ENCODE data around the gene PAK1.
"Not testable (repeated sequence)": the region's sequence is repeated elsewhere in the genome, so short reads cannot be mapped to it uniquely, and the experiment has no call there.

The PAK1 gene

GRCh38 chr11:77400775-77401449 is 73.0 kb downstream of the PAK1 start:
- peak; percentile 47 for DNase-seq

DNA sequence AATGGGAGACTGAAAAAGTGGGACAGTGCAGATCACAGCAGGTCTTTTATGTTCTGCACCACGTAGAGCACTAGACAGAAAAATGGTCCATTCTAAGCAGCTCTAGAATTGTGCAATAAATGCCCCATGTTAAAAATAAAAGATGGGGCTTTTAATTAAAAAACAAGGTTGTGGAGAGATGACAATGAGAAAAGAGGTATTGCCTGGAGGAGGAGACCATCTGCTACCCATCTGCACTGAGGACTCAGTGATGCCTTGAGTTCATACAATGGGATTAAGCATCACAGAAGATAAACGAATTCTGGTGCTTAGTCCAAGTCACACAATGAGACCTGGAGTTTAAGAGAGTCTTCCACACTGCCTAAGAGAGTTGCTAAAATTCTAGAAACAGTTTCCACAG is 73.6 kb downstream of the PAK1 start:
- no peak for DNase-seq

GRCh38 chr11:77397631-77398030 is 76.3 kb downstream of the PAK1 start:
- DNase-seq: no peak

DNA sequence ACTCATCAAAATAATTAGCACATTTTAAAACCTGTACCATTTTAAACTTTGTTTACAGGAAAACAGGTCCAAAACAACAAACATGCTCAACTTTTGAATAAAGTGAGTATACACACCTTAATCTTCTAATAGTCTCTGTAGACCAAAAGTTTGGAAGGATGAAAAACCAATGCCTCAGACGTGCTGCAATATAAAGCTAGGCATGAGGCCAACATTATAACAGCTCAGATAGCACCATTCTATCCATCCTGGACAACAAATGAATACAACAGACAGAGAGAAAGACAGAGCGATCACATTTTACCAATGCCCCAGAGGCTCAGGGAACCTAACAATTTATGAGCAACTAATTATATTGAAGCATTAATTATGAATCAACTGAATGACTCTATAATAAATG is 77.0 kb downstream of the PAK1 start:
- DNase-seq: no peak

DNA sequence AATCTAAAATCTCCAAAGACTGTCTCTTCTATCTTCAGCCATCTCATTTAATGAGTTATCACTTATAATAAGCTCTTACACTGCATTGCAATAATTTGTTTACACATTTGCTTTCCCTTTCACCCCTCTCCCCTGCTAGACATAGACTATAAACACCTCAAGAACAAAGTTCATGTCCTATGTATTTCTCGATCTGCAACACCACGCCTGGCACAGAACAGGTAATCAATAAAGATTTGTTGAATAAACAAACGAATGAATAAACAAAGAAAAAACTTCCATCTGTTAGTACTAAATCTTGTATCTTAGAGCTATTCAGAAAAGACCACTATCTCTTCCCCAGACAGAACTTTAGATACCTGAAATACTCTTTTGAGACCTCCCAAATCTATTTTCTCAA is 77.6 kb downstream of the PAK1 start:
- DNase-seq: no peak

DNA sequence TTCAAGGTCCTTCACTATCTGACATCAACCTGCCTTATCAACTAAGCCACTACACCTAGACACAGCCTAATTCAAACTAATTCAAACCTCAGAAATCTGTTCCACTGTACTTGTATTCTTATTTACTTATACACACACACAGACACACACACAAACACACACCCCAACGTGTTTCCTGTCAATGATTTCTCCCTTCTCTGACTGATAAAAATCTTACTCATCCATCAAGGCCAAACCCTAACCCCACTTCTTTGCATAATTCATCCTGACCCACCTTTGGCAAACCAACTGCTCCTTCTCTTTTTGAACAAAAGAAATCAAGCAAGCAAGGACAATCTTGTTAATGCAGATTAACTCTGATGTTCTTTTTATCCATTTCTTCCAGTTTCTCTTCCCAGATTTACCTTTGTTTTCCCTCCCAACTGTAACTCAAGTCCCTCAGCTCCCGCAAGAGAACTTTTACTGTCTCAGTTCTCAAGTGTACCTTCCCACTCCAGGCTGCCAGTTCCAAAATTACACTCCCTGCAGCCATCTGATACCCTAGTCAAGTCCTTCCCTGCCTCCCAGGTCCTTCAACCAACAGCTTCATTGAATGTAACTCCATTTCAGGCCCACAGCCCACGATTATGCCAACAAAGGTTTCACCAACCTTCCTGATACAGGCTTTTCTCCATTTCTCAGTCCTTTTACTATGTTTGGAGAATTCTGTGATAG is 78.3 kb downstream of the PAK1 start:
- DNase-seq: peak; percentile 13

GRCh38 chr11:77392842-77393241 is 81.1 kb downstream of the PAK1 start:
- no peak for DNase-seq

GRCh38 chr11:77387701-77388100 is 86.2 kb downstream of the PAK1 start:
- no peak for DNase-seq

DNA sequence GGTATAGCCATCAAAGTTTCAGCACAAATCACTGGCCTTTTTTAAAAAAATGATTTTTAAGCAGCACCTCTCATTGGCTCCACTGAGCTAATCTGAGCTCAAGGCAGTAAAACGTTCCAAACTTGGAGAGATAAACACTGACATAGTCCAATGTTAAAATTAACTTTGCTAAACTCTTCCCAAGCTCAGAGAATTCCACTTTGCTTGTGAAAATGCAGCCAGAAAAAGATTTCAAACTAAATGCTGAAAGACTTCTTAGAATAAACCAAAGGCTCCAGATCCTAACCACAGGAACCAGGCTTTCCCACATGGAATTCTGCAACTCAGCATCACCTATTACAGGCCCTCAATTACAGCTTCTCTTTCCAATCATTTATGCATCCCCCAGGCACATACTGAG is 87.7 kb downstream of the PAK1 start:
- DNase-seq: no peak

GRCh38 chr11:77385255-77385771 is 88.6 kb downstream of the PAK1 start:
- not testable (repeated sequence) for DNase-seq

GRCh38 chr11:77384571-77384970 is 89.3 kb downstream of the PAK1 start:
- DNase-seq: no peak

- DNase-seq: not testable (repeated sequence)
Observed at GRCh38 chr11:77383349-77383748, 90.5 kb downstream of the PAK1 start.

GRCh38 chr11:77381729-77382665 is 91.9 kb downstream of the PAK1 start:
- no peak for DNase-seq

DNA sequence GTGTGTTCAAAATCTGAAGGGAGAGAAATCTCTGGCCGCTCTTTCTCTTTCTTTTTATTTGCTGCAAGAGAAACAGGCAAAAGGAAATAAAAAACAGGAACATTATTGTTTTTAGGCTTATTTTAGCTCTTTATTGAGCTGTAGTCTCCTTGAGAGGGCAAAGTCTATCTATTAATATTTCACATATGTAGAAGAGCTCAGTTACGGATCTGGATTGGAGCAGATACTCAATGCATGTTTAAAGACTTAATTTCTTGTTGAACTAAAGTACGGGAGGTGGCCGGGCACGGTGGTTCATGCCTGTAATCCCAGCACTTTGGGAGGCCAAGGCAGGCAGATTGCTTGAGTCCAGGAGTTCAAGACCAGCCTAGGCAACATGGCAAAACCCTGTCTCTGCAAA is 94.0 kb downstream of the PAK1 start:
- no peak for DNase-seq

GRCh38 chr11:77379253-77379652 is 94.6 kb downstream of the PAK1 start:
- DNase-seq: no peak

- no peak for DNase-seq
Observed at GRCh38 chr11:77377734-77378133, 96.2 kb downstream of the PAK1 start.

DNA sequence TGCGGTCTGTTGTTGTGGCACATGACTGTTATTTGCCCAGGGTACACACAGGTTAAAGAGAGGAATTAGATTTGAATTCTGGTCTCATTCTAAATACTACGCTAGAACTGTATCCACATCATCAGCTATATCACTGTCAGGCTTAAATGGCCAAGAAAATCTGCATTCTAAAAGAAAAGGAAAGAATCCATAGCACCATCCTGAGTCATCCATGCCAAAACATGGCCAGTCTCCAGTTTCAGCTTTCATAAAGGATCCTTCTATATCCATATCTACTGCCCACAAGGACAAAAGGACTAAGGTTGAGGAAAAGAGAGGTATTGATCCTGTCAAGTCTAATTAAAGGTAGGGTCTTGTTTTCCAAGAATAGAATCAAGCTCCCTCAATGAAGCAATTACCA is 98.8 kb downstream of the PAK1 start:
- DNase-seq: no peak

DNA sequence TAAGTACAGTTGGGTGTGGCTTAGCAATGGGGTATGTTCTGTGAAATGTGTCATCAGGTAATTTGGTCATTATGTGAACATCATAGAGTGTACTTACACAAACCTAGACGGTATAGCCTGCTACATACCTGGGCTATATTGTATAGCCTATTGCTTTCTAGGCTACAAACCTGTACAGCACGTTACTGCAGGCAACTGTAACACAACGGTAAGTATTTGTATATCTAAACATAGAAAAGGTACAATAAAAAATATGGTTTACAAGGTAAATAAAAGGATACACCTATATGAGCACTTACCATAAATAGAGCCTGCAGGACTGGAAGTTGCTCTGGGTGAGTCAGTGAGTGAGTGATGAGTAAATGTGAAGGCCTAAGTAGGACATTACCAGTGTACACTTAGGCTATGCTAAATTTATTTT is 99.3 kb downstream of the PAK1 start:
- DNase-seq: no peak

DNA sequence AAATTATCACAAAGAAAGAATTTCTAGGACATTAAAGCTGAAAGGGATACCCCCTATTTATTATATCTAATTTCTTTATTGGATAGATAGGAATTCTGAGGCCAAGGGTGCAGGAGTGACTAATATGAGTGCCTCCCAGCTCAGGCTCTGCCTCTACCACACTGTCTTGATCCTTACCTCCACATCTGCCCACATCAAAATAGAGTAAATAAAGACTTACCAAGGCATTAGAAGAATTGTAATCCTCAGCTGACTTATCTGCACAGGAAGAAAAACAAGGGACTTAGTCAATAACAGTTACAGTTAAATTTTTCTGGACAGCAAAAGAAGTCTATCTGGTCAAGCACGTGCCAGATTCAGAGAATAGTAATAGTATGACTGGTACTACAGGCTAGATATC is 99.8 kb downstream of the PAK1 start:
- DNase-seq: no peak

DNA sequence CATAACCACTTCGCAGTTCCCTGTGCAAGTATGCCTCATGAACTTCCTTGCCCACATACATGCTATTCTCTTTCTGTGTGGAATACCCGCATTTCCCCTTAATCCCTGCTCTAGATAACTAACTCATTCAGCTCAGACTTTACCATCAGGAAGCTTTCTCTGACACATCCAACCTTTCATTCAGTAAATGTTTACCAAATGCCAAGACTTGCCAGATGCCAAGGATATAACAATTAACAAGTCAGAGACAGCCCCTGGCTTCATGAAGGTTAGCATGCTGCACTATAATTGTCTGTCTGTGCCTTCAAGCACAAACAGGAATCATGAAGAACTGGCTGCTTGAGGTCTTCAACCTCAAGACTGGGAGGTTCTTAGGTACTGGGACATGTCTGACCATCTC is 101.2 kb downstream of the PAK1 start:
- DNase-seq: no peak

- DNase-seq: no peak
Observed at GRCh38 chr11:77371646-77372045, 102.2 kb downstream of the PAK1 start.

DNA sequence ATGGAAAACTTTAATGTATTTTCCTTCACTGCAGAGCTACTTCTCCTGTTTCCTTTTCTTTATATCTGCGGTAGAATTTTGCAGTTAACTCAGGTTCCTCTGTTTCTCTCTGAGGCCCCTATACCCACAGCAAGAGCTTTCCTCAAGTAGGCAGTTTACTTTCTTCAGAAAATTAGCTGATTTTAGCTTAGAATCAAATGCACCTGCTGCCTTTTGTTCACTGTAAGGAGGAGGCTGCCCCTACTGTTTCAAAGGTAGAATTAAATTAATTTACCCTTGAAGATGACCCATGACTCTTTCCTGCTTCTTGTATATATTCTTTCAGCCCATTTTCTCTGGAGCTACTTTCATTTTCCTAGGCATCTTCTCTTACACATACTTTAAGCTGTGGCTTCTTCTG is 103.7 kb downstream of the PAK1 start:
- no peak for DNase-seq

DNA sequence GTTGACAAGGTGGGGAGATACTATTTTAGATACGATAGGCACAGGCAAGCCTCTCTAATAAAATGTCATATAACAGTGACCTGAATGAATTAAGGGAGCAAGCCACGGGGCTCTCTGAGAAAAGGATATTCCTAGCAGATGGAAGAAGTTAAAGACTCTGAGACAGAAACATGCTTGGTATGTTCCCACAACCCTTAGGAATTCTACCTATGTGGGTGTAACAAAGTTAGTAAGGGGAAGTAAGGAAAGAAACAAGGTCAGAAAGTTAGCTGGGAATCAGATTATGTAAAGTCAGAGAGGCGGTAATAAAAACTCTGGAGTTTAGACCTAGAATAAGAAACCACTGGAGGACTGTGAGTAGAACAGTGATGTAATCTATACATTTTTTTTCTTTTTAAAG is 112.7 kb downstream of the PAK1 start:
- no peak for DNase-seq
